ENCODE measurements around the gene OR52K2. TPM values are rescaled to one million over a fixed set of nuclear protein-coding genes. Genes with fewer than 3 reads are reported as not detected.
"Not testable (repeated sequence)": the region's sequence is repeated elsewhere in the genome, so short reads cannot be mapped to it uniquely, and the experiment has no call there.

OR52K2 gene
- total RNA-seq = not detected in 2 replicates

GRCh38 chr11:4448995-4449394, at the start of gene OR52K2:
Gene OR52K2 (plus strand): TSS chr11:4449295. CDS start chr11:4449340, 45 bp downstream.
- Histone ChIP-seq H3K4me3 (ENCODE audit: low read depth, low read length) (no peak within 1 kb of the TSS), H3K27me3 (ENCODE audit: control insufficient read depth, insufficient read depth, low read length) (no peaks in the 10 kb centered on the region), H3K36me3 (ENCODE audit: control insufficient read depth, insufficient read depth, low read length) (no peaks in the 10 kb centered on the region)
- no peak for DNase-seq (ENCODE audit: low read depth)
- no peak for FAIRE-seq
- no peak for TF ChIP-seq CTCF (IDR thresholded peaks at IDR 0.05; ENCODE audit: insufficient read depth, low read length, severe bottlenecking)

GRCh38 chr11:4406206-4406605, 42.9 kb upstream of the OR52K2 start:
- FAIRE-seq; DNase-seq (ENCODE audit: low read depth); H3K36me3 ChIP-seq (ENCODE audit: control insufficient read depth, insufficient read depth, low read length); H3K27me3 ChIP-seq (ENCODE audit: control insufficient read depth, insufficient read depth, low read length); H3K4me3 ChIP-seq (ENCODE audit: low read depth, low read length): not testable (repeated sequence)

- TF ChIP-seq CTCF (IDR thresholded peaks at IDR 0.05; ENCODE audit: insufficient read depth, low read length, severe bottlenecking) = no peak
- FAIRE-seq (no peak), DNase-seq (ENCODE audit: low read depth) (no peak)
- no peaks in the 10 kb centered on the region for H3K27me3 ChIP-seq (ENCODE audit: control insufficient read depth, insufficient read depth, low read length)
- H3K4me3 ChIP-seq (ENCODE audit: low read depth, low read length) = no peak overlapping the region
- H3K36me3 ChIP-seq (ENCODE audit: control insufficient read depth, insufficient read depth, low read length) = no peaks in the 10 kb centered on the region
Observed at GRCh38 chr11:4416306-4416705, 32.8 kb upstream of the OR52K2 start.

GRCh38 chr11:4416816-4417215, 32.3 kb upstream of the OR52K2 start:
- no peak for TF ChIP-seq CTCF (IDR thresholded peaks at IDR 0.05; ENCODE audit: insufficient read depth, low read length, severe bottlenecking)
- no peak for FAIRE-seq
- no peak overlapping the region for H3K4me3 ChIP-seq (ENCODE audit: low read depth, low read length)
- H3K27me3 ChIP-seq (ENCODE audit: control insufficient read depth, insufficient read depth, low read length) = no peaks in the 10 kb centered on the region
- H3K36me3 ChIP-seq (ENCODE audit: control insufficient read depth, insufficient read depth, low read length) = no peaks in the 10 kb centered on the region
- no peak for DNase-seq (ENCODE audit: low read depth)

- DNase-seq (ENCODE audit: low read depth) = no peak
Observed at GRCh38 chr11:4418403-4418802, 30.7 kb upstream of the OR52K2 start.

GRCh38 chr11:4430051-4430450, 19.0 kb upstream of the OR52K2 start:
- H3K36me3 ChIP-seq (ENCODE audit: control insufficient read depth, insufficient read depth, low read length) = no peaks in the 10 kb centered on the region
- no peak for DNase-seq (ENCODE audit: low read depth)
- no peak overlapping the region for H3K4me3 ChIP-seq (ENCODE audit: low read depth, low read length)
- no peak for FAIRE-seq
- no peaks in the 10 kb centered on the region for H3K27me3 ChIP-seq (ENCODE audit: control insufficient read depth, insufficient read depth, low read length)
- TF ChIP-seq CTCF (IDR thresholded peaks at IDR 0.05; ENCODE audit: insufficient read depth, low read length, severe bottlenecking) = no peak

More at GRCh38 chr11:4418403-4418802, 30.7 kb upstream of the OR52K2 start:
- H3K36me3 ChIP-seq (ENCODE audit: control insufficient read depth, insufficient read depth, low read length) = no peaks in the 10 kb centered on the region
- no peak overlapping the region for H3K4me3 ChIP-seq (ENCODE audit: low read depth, low read length)
- no peak for TF ChIP-seq CTCF (IDR thresholded peaks at IDR 0.05; ENCODE audit: insufficient read depth, low read length, severe bottlenecking)
- no peak for FAIRE-seq
- H3K27me3 ChIP-seq (ENCODE audit: control insufficient read depth, insufficient read depth, low read length) = no peaks in the 10 kb centered on the region

All from bronchial epithelial cell (primary cell).